GM12801 (cell line): ENCODE results near the gene TEX264.

Experiments used
- CTCF ChIP-seq: IDR thresholded peaks from one replicate; pipeline ENCODE4 v1.5.1; 2011; ENCODE audit warnings: control low read depth; ENCODE audit not compliant: insufficient read length; ENCODE audit errors: extremely low read depth

Gene TEX264

DNA sequence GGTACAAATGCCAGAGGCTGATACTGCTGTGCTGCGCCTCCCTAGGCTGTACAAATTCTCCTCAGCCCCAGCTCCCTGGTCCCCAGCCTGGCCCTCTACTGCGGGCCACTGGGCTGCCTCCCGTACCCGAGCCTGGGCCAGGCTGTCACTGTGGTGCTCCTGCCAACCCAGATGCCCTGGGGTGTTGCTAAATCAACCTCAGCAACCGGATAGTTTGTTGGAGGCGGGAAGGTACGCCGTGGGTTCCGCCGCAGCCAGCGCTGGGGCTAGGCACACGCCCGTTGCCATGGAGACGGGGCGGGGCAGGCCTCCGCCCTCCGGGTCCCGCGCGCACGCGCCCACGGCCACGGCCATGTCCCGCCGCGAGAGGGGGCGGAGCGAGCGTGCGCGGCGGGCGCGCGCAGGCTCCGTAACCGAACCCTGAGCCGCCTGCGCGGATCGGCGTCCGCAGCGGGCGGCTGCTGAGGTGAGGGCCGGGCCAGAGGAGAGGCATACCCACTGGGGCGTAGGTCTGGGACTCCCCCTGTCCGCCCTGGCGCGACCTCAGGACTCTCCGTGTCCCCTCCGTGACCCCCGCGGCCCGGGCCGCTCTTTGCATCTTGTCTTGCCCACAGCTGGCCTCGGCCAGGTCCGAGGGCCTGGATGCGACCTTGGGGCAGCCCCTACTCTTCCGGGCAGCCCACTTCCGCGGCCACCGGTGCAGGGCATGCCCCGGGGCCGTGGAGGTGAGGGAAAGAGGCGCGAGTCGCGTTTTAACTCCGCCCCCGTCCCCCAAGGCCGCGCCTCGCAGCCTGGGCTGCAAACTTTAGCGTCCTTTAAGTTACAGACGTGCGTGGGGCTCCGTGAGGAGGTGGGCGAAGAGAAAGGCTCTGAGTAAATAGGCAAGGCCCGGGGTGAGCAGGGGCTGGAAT is at the start of gene TEX264:
TEX264 (plus strand) TSS at position 430 of the 911 bp plus-strand sequence. CDS start 3,053 bp downstream, outside the sequence.
- TF ChIP-seq CTCF, result no peak

GRCh38 chr3:51622413-51622812 is 48.6 kb upstream of the TEX264 start:
- TF ChIP-seq CTCF, result no peak

- no peak for TF ChIP-seq CTCF
Observed at GRCh38 chr3:51622868-51623267, 48.2 kb upstream of the TEX264 start.

- TF ChIP-seq CTCF, result no peak
Observed at GRCh38 chr3:51630513-51630912, 40.5 kb upstream of the TEX264 start.

DNA sequence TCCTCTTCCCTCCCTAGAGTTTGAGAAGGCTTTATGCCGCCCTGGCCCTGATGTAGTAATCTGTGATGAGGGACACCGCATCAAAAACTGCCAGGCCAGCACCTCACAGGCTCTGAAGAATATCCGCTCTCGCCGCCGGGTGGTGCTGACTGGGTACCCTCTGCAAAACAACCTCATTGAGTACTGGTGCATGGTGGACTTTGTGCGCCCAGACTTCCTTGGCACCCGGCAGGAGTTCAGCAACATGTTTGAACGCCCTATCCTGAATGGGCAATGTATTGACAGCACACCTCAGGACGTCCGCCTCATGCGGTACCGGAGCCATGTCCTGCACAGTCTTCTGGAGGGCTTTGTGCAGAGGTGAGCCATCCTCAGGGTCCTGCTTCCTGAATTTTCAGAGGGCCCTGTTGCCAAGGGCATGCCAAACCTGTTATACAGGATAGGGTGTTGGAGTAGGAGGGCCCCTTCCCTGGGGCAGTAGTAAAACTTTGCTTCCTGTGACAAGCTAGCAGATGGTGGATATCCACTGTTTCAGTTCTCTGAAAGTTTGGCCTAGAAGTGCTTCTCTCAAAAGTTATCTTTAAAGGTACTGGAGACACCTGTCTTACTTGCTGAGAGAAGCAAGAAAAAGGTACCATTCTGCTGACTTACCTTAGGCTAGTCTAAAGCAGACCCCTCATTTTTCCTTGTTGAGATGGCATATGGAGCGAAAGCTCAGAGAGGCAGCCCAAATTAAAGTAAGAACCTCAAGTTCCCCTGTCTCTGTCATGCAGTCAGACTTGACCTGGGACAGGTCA is 33.7 kb upstream of the TEX264 start:
- no peak for TF ChIP-seq CTCF

DNA sequence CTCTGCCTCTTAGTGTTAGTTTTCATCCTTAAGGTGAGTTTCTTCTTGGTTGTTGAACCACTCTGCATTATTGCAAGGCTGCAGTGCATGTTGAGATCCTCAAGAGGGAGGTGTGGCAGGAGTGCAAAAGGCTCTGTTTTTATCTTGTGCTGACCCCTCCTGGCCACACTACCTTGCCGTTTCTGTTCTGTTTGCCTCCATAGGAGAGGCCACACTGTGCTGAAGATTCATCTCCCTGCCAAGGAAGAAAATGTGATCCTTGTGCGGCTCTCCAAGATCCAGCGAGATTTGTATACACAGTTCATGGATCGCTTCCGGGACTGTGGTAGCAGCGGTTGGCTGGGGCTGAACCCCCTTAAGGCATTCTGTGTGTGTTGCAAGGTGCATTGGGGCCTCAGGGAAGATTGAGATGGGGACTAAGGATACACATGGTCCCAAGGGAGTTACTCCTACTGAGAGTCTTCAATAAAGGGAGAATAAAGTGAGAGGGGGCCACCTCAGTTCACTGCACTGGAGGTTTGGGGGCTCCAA is 33.0 kb upstream of the TEX264 start:
- TF ChIP-seq CTCF, result no peak

DNA sequence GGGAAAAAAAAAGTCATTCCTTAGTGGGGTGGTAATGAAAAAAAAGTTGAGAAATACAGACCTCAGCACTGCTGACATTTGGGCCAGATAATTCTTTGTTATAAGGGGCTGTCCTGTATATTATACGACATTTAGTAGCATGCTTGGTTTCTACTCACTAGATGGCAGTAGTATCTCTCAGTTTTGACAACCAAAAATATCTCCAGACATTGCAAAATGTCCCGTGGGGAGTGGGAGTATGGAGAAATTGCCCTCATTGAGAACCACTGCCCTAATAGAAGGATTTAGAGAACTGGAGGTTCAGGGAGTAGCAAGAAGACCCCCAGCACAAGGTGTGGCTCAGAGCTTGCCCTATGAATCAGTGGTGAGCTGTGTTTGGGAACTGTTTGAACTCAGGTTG is 28.6 kb upstream of the TEX264 start:
- TF ChIP-seq CTCF, result no peak
